Neutrophil (primary cell): Measurements from ENCODE around the gene ZFP36L2.
A peak's percentile ranks its signal among the peaks of the same experiment; 100 is the strongest.

ENCODE experiments used
- H3K27ac ChIP-seq: fragments of 200-600 bp; sonication (generic); 2 replicates; pipeline ENCODE4 v1.5.1; 2016; ENCODE audit warnings: mild to moderate bottlenecking, moderate library complexity
- H3K27me3 ChIP-seq: fragments of 200-600 bp; sonication (generic); 2 replicates; pipeline ENCODE4 v1.6.0; 2016; ENCODE audit warnings: mild to moderate bottlenecking
- H3K36me3 ChIP-seq: fragments of 200-600 bp; sonication (generic); 2 replicates; pipeline ENCODE4 v1.5.1; 2017
- H3K4me1 ChIP-seq, 2 experiments: fragments of 200-600 bp in 1 of 2; sonication (generic) in 1 of 2; 1 replicate in 1 of 2; 2 replicates in 1 of 2; pipeline versions ENCODE4 v1.5.1 to v1.6.1; 2013 to 2016; ENCODE audit warnings: low read depth in 1 of 2, low read length in 1 of 2, mild to moderate bottlenecking in 1 of 2, moderate library complexity in 1 of 2; ENCODE audit not compliant: control insufficient read depth in 1 of 2, insufficient read depth in 1 of 2
- H3K4me3 ChIP-seq, 2 experiments: fragments of 200-600 bp in 1 of 2; sonication (generic) in 1 of 2; 1 replicate in 1 of 2; 2 replicates in 1 of 2; pipeline ENCODE4 v1.5.1; 2013 to 2016; ENCODE audit warnings: low read depth in 1 of 2, low read length in 1 of 2, mild to moderate bottlenecking in 1 of 2, moderate library complexity in 1 of 2
- H3K9me3 ChIP-seq: fragments of 200-600 bp; sonication (generic); 2 replicates; pipeline ENCODE4 v1.5.1; 2016
- CTCF ChIP-seq: fragments of 200-600 bp; sonication (generic); IDR thresholded peaks from 2 replicates; pipeline ENCODE4 v1.5.1; 2016; ENCODE audit warnings: antibody characterized with exemption

ZFP36L2 gene

GRCh38 chr2:43185146-43185545, 41.3 kb downstream of the ZFP36L2 start:
- peak overlapping the region; percentile 61 for H3K27ac ChIP-seq
- H3K4me1 ChIP-seq: peaks cover 17 to 29% of the 10 kb centered on the region in 2 experiments
- H3K27me3 ChIP-seq: no peaks in the 10 kb centered on the region
- no peak overlapping the region for H3K4me3 ChIP-seq
- no peaks in the 10 kb centered on the region for H3K36me3 ChIP-seq
- no peaks in the 10 kb centered on the region for H3K9me3 ChIP-seq
- TF ChIP-seq CTCF: no peak

GRCh38 chr2:43184339-43184895, 42.0 kb downstream of the ZFP36L2 start:
- H3K27me3 ChIP-seq: no peaks in the 10 kb centered on the region
- H3K4me3 ChIP-seq: no peak overlapping the region
- H3K36me3 ChIP-seq: no peaks in the 10 kb centered on the region
- no peak for TF ChIP-seq CTCF
- peaks cover 23 to 37% of the 10 kb centered on the region in 2 experiments for H3K4me1 ChIP-seq
- no peaks in the 10 kb centered on the region for H3K9me3 ChIP-seq
- H3K27ac ChIP-seq: peak overlapping the region; percentile 61

DNA sequence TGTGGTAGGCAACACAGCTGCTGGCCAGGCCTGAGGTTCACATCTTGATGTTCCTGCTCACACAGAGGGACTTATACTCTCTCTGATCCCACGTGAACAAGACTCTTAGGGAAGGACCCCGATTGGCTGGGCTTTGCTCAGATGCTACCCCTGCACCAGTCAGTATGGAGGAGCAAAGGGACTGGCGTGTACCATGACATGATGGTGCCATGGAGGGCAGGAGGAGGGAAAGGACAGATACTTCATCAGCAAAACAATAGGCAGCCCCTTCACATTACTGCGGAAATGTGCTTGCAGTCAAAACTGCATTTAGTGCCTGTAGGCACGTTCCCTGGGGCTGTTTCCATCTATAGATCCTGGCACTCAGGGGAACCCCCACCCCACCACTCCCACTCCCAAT, 42.7 kb downstream of the ZFP36L2 start:
- H3K9me3 ChIP-seq: no peaks in the 10 kb centered on the region
- no peaks in the 10 kb centered on the region for H3K27me3 ChIP-seq
- TF ChIP-seq CTCF: no peak
- no peak overlapping the region for H3K27ac ChIP-seq
- peaks cover 30 to 43% of the 10 kb centered on the region in 2 experiments for H3K4me1 ChIP-seq
- no peaks in the 10 kb centered on the region for H3K36me3 ChIP-seq
- H3K4me3 ChIP-seq: no peak overlapping the region

DNA sequence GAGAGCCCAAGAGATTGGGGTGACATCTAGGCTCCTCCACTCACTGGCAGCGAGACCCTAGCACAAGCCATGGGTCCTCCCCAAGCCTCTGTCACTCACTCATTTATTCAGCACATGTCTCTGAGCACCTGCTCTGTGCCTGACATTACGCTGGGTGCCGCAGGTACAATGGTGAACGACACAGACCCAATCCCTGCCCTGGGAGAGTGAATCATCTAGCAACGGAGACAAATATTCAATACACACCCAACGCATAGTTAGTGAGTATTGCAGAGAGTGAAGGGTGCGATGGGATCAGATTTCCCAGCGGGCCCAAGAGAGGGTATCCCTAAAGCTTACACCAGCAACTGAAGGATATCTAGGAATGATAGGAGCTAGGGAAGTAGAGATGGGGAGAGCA, 45.5 kb downstream of the ZFP36L2 start:
- Histone ChIP-seq H3K36me3 (no peaks in the 10 kb centered on the region), H3K4me3 (no peak overlapping the region), H3K9me3 (no peaks in the 10 kb centered on the region), H3K27ac (peak overlapping the region; percentile 21), H3K27me3 (no peaks in the 10 kb centered on the region), H3K4me1 (peaks cover 50 to 63% of the 10 kb centered on the region in 2 experiments)
- TF ChIP-seq CTCF: no peak

GRCh38 chr2:43179942-43180341, 46.5 kb downstream of the ZFP36L2 start:
- no peak for TF ChIP-seq CTCF

More at GRCh38 chr2:43179942-43180341, 46.5 kb downstream of the ZFP36L2 start:
- Histone ChIP-seq H3K27ac (peak overlapping the region; percentile 100), H3K36me3 (no peaks in the 10 kb centered on the region), H3K27me3 (no peaks in the 10 kb centered on the region), H3K9me3 (no peaks in the 10 kb centered on the region), H3K4me1 (peaks cover 50 to 63% of the 10 kb centered on the region in 2 experiments), H3K4me3 (peak overlapping the region; percentile 54 to 62)
